HG03108 (cell line): Measurements from ENCODE around the gene PUS10.
"Not testable (repeated sequence)": the region's sequence is repeated elsewhere in the genome, so short reads cannot be mapped to it uniquely, and the experiment has no call there.

Experiments
- ATAC-seq: cut with Tn5 transposase; IDR thresholded peaks from one replicate; pipeline ENCODE4 v1.9.1; 2021; ENCODE audit warnings: moderate library complexity; ENCODE audit not compliant: unreplicated experiment

PUS10 gene, protein sequence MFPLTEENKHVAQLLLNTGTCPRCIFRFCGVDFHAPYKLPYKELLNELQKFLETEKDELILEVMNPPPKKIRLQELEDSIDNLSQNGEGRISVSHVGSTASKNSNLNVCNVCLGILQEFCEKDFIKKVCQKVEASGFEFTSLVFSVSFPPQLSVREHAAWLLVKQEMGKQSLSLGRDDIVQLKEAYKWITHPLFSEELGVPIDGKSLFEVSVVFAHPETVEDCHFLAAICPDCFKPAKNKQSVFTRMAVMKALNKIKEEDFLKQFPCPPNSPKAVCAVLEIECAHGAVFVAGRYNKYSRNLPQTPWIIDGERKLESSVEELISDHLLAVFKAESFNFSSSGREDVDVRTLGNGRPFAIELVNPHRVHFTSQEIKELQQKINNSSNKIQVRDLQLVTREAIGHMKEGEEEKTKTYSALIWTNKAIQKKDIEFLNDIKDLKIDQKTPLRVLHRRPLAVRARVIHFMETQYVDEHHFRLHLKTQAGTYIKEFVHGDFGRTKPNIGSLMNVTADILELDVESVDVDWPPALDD

DNA sequence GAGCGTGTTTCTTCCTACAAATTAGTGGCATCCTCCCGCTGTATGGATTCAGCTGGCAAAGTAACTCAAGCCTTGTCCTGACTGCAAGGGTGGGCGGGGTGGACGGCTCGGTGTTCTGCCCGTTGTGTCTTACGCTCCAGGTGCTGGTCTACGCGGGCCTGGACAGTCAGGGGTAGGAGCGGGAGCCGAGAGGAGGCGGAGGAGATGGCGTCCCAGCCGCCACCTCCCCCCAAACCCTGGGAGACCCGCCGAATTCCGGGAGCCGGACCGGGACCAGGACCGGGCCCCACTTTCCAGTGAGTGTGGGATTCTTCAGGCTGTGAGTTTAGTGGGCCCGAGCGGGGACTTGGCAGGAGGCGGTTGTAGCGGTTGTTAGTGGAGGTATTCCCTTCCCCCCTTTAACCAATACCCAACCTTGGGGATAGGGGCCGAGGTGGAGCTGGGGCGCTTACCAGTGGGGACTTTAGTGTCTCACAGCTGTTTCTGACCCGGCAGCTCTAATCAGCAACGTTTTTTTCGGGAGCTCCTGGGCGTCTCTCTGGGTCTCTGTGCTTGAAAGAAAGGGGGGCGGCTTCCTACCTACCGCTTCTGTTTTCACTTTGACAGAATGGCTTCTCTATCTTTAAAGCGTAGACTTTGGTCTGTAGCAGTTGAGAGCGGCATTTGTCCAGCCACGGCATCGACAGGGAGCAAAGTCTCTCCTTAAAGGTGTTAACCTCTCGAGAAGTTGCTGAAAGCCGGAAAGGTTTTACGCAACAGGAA is at the start of gene PUS10, which contains the start of gene PEX13:
PUS10 (minus strand) TSS at position 700 of the 762 bp plus-strand sequence. CDS start 6,365 bp downstream, outside the sequence.
PEX13 (plus strand) TSS at position 165 of the 762 bp plus-strand sequence; CDS start at position 205, 40 bp downstream.
- ATAC-seq, result peak; percentile 75

DNA sequence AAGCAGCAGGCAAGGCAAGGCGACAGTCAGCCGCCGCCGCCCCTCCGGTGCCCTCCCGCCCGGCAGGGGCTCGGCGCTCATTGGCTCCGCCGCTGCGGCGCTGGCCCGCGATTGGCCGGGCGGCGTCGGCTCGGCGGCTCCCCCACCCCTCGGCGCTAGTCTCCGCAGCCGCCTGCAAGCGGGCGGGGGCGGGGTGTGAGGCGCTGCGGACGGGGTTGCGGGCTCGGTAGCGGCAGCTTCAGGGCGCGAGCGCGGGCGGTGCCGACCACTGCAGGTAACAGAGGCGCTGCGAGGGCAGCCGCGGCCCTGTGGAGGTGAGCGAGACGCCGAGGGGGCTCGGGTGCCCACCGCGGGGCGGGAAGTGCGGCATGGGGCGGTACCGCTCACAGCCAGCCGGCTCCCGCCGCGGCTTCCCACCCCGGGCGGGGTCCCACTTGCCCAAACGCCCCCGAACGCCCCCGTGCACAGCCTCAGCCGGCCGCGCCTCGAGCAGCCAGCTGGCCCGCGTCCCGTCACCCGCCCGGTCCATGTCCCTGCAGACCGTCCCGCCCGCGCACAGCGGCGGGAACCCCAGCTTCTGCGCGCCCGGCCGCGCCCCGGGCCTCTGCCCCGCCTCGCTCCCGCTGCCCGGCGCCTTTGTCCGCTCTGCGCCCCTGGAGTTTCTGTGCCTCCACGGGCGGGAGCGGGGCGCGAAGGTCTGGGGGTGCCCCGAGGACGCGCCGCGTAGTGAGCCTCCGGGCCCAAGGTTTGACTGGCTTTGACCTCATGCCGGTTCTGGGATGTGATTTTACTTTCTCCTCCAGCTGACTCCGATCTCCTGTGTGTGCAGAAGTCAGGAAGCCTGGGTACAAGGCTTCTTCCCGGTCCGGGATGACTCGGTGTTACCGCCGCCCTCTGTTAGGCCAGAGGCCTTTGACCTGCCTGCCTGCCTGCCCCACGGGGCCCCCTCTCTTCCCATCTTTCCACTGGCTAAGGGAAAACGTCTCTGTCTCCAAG is 48.0 kb upstream of the PUS10 start, which contains the start of gene SANBR:
SANBR (plus strand) TSS at position 158 of the 996 bp plus-strand sequence. CDS start 4,480 bp downstream, outside the sequence.
- ATAC-seq, result peak; percentile 96

DNA sequence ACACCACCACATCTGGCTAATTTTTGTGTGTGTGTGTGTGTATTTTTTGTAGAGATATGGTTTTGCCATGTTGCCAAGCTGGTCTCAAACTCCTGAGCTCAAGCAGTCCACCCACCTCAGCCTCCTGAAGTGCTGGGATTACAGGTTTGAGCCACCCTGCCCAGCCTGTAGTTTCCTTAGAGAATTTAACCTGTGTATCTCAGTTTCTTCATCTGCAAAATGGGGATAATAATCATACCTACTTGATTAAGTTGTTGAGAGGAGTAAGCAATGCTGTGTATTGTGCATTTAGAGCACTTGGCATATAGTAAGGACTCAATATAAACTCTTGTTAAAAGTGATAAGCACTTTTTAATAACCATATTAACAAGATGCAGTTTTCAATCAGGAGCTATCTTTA is 41.3 kb upstream of the PUS10 start:
- ATAC-seq, result no peak

GRCh38 chr2:61057562-61057961 is 39.5 kb upstream of the PUS10 start:
- no peak for ATAC-seq

- ATAC-seq, result no peak
These were observed 37.5 kb upstream of the PUS10 start for GRCh38 chr2:61055557-61055956.

GRCh38 chr2:61045999-61046398 is 27.9 kb upstream of the PUS10 start:
- no peak for ATAC-seq

GRCh38 chr2:61045226-61045625 is 27.2 kb upstream of the PUS10 start:
- ATAC-seq, result no peak

GRCh38 chr2:61044636-61045035 is 26.6 kb upstream of the PUS10 start:
- ATAC-seq, result no peak

DNA sequence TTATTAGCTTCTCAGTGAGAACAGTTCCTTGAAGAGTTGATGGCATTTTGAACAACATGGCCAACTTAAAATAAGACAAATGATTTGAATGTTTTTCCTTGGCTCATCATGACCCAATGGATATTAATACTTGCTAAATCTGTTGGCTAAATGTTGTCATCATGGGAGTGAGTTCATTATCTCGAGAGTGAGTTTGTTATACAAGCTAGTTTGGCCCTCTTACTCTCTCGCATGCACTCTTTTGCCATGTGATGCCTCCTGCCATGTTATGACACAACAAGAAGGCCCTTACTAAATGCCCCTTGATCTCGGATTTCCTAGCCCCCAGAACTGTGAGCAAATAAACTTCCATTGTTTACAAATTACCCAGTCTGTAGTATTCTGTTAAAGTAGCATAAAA is 24.8 kb upstream of the PUS10 start:
- ATAC-seq, result no peak

DNA sequence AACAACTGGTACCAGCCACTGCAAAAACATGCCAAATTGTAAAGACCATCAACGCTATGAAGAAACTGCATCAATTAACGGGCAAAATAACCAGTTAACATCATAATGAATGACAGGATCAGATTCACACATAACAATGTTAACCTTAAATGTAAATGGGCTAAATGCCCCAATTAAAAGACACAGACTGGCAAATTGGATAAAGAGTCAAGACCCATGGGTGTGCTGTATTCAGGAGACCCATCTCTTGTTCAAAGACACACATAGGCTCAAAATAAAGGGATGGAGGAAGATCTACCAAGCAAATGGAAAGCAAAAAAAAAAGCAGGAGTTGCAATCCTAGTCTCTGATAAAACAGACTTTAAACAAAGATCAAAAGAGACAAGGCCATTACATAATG is 18.6 kb upstream of the PUS10 start:
- ATAC-seq, result not testable (repeated sequence)

- not testable (repeated sequence) for ATAC-seq
These were observed 16.5 kb upstream of the PUS10 start for GRCh38 chr2:61034592-61034991.

DNA sequence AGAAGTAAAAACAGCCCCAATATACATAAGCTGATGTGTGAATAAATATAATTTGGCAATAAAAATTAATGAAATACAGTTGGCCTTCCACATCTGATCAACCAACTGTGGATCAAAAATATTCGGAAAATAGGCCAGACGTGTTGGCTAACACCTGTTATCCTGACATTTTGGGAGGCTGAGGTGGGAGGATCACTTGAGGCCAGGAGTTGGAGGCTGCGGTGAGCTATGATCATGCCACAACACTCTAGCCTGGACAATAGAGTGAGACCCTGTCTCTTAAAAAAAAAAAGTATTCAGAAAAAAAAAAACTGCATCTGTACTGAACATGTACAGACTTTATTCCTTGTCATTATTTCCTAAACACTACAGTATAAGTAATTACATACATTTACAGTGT is 11.5 kb upstream of the PUS10 start:
- ATAC-seq, result no peak

GRCh38 chr2:61023670-61024069 is 5.6 kb upstream of the PUS10 start:
- no peak for ATAC-seq

DNA sequence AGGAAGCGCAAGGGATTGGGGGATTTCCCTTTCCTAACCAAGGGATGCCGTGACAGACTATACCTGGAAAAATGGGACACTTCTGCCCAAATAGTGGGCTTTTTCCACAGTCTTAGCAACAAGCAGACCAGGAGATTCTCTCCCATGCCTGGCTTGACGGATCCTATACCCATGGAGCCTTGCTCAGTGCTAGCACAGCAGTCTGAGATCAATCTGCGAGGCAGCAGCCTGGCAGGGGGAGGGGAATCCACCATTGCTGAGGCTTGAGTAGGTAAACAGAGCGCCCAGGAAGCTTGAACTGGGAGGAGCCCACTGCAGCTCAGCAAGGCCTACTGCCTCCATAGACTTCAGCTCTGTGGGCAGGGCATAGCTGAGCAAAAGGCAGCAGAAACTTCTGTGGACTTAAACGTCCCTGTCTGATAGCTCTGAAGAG is 3.2 kb upstream of the PUS10 start:
- ATAC-seq, result no peak

DNA sequence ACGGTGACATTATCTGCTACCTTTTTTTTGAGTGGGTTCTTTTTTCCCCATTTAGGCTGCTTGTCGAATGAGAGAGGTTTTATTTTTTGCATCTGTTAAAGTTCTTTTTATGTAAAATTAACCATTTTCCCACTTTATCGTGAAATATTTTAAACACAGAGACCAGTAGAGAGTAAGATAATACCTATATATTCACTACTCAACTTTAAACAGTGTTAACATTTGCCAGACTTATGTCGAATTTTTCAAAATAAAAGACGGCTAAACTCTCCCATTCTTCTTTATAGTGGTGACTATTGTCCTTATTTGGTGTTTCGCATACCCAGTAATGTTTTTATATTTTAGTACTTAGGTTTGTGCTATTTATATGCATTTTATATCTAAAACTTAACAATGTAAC is 743 bp upstream of the PUS10 start:
- no peak for ATAC-seq

DNA sequence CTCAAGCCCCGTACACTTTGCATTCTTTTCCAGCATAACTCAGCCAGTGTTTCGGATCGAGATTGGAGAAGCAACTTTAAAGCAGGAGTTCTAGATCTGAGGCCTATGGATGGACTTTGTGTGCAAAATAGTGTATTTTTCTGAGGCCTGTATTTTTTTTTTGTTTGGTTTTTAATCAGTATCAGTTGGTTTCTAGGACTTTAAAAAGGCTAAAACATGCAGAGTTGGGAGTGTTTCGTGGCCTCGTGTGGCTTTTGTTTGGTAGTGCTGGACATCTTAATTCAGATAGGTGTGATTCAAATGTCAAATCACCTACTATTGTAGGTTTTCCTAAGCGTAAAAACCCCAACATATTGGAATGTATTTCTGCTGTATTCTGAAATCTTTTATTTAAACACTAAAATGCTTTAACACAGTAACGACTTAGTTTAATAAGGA is 282 bp upstream of the PUS10 start:
- peak; percentile 9 for ATAC-seq

- peak; percentile 40 for ATAC-seq
These were observed 976 bp downstream of the PUS10 start for GRCh38 chr2:61017003-61017555.

GRCh38 chr2:61016392-61017002 is 1.6 kb downstream of the PUS10 start:
- peak; percentile 10 for ATAC-seq

DNA sequence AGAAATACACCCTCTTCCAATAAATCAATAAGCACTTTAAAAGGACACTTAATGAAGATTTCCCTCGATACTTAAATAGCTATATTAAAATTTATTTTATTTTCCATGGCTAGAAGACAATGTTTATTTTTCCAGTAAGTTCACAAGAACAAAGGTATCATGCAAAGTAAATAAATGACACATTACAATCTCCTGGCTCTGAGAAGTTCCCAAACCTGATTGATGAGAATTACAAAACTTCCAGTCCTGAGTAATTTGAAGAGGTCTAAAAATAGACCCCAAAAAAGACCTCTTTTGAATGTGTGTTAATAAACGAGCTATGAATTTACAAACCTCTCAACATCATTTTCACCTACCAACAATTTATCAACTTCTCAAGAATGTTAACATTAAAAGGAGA is 2.1 kb downstream of the PUS10 start:
- no peak for ATAC-seq
